IMR-90 (cell line): ENCODE results near the gene UBFD1.

Experiments
- BHLHE40 ChIP-seq: fragments of 150-350 bp; IDR thresholded peaks from 2 replicates; pipeline ENCODE4 v1.6.1; 2016; ENCODE audit warnings: mild to moderate bottlenecking, low read depth, low read length
- POLR2A ChIP-seq: IDR thresholded peaks from 2 replicates; pipeline ENCODE4 v1.6.1; 2012; ENCODE audit warnings: mild to moderate bottlenecking, low read depth, low read length
- SMC3 ChIP-seq: fragments of 150-350 bp; IDR thresholded peaks from 2 replicates; pipeline ENCODE4 v1.6.1; 2016; ENCODE audit warnings: low read depth, mild to moderate bottlenecking, antibody characterized with exemption, low read length, moderate library complexity
- TF ChIP-seq, protein P1 (sequence below): conservative IDR thresholded peaks from 2 replicates; pipeline ENCODE4 v1.5.1; 2012; ENCODE audit warnings: mild to moderate bottlenecking, low read depth, low read length, improper control_type of control experiment
- TF ChIP-seq, protein P2 (sequence below): fragments of 150-350 bp; IDR thresholded peaks from 2 replicates; pipeline ENCODE4 v1.6.1; 2017; ENCODE audit warnings: mild to moderate bottlenecking, antibody characterized with exemption, low read length, low read depth
- TF ChIP-seq, protein P3 (sequence below): fragments of 150-350 bp; IDR thresholded peaks from 2 replicates; pipeline ENCODE4 v1.6.1; 2016; ENCODE audit warnings: low read depth, mild to moderate bottlenecking, low read length, moderate library complexity, borderline replicate concordance

GRCh38 chr16:23537390-23537789, 20.1 kb upstream of the UBFD1 start:
- TF ChIP-seq, protein P1, sequence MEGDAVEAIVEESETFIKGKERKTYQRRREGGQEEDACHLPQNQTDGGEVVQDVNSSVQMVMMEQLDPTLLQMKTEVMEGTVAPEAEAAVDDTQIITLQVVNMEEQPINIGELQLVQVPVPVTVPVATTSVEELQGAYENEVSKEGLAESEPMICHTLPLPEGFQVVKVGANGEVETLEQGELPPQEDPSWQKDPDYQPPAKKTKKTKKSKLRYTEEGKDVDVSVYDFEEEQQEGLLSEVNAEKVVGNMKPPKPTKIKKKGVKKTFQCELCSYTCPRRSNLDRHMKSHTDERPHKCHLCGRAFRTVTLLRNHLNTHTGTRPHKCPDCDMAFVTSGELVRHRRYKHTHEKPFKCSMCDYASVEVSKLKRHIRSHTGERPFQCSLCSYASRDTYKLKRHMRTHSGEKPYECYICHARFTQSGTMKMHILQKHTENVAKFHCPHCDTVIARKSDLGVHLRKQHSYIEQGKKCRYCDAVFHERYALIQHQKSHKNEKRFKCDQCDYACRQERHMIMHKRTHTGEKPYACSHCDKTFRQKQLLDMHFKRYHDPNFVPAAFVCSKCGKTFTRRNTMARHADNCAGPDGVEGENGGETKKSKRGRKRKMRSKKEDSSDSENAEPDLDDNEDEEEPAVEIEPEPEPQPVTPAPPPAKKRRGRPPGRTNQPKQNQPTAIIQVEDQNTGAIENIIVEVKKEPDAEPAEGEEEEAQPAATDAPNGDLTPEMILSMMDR, result no peak
- TF ChIP-seq, protein P2, sequence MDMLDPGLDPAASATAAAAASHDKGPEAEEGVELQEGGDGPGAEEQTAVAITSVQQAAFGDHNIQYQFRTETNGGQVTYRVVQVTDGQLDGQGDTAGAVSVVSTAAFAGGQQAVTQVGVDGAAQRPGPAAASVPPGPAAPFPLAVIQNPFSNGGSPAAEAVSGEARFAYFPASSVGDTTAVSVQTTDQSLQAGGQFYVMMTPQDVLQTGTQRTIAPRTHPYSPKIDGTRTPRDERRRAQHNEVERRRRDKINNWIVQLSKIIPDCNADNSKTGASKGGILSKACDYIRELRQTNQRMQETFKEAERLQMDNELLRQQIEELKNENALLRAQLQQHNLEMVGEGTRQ, result no peak
- TF ChIP-seq POLR2A (no peak), BHLHE40 (no peak), SMC3 (no peak)
- TF ChIP-seq, protein P3, sequence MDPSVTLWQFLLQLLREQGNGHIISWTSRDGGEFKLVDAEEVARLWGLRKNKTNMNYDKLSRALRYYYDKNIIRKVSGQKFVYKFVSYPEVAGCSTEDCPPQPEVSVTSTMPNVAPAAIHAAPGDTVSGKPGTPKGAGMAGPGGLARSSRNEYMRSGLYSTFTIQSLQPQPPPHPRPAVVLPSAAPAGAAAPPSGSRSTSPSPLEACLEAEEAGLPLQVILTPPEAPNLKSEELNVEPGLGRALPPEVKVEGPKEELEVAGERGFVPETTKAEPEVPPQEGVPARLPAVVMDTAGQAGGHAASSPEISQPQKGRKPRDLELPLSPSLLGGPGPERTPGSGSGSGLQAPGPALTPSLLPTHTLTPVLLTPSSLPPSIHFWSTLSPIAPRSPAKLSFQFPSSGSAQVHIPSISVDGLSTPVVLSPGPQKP, result no peak
